GM04503 (cell line): ENCODE measurements around the gene CCDC141.

ENCODE experiments used
- DNase-seq: peaks from one replicate; pipeline ENCODE4 v3.0.0-alpha.2; 2012; ENCODE audit warnings: low read depth

The CCDC141 gene

GRCh38 chr2:178962805-178963433 lies 87.0 kb downstream of the CCDC141 start:
- no peak for DNase-seq

DNA sequence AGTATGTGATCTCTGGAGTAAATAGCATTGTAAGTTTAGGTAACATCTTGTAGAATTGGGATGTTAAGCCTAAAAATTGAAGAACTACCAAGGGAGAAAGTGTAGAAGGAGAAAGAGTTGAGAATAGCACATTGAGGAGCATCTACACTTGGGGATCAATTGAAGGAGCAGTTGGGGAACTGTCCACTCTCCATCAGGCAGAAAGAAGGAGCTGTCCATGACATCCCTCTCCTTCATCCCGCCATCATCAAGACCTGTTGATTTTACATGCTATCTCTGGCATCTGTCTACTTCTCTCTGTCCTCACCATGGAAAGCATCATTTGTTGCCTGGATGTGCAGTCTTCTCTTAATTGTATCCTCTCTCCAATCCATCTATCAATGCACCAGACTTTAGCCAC lies 87.8 kb downstream of the CCDC141 start:
- DNase-seq: no peak

DNA sequence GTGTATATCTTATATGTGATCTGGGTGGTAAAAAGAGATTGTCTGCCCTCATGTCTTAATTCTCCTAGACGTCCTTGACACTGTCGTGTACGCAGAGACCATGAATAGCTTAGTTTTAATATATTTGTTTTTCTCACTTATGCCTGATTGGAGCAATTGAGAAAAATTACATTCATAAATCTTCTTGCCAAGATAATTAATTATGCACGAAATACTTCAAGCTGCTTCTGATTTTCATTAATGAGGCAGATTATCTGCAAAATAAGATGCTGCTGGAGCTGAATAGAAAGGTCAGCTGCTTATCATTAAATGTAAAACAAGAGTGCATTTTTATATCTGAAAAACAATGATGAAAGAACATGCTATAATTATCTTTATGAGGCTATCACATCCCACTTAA lies 95.9 kb downstream of the CCDC141 start:
- DNase-seq: no peak

- no peak for DNase-seq
Measured at GRCh38 chr2:178951266-178952006, 98.5 kb downstream of the CCDC141 start.

- no peak for DNase-seq
Measured at GRCh38 chr2:178949584-178949983, 100.4 kb downstream of the CCDC141 start.

GRCh38 chr2:178949151-178949550 lies 100.8 kb downstream of the CCDC141 start:
- no peak for DNase-seq

DNA sequence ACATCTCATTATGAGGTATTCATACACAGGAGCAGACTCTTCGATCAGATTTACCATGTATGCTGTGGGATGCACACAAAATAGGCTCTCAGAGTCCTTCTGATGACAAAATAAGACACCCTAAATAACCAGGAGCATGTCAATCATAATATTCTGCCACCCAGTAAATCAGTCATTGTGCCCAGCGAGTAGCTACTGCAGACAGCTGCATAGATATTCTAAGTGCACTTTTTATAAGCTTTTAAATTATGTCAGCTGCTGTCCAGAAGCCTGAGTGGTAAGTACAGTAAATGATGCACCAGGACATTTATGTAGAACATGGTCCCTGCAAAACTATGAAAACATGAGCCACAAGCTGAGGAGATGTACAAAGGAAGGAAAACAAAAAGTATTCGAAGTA lies 102.9 kb downstream of the CCDC141 start:
- DNase-seq: no peak

GRCh38 chr2:178946494-178946893 lies 103.4 kb downstream of the CCDC141 start:
- no peak for DNase-seq

- DNase-seq: no peak
Measured at GRCh38 chr2:178943745-178944144, 106.2 kb downstream of the CCDC141 start.

GRCh38 chr2:178934571-178934970 lies 115.4 kb downstream of the CCDC141 start:
- DNase-seq: no peak

DNA sequence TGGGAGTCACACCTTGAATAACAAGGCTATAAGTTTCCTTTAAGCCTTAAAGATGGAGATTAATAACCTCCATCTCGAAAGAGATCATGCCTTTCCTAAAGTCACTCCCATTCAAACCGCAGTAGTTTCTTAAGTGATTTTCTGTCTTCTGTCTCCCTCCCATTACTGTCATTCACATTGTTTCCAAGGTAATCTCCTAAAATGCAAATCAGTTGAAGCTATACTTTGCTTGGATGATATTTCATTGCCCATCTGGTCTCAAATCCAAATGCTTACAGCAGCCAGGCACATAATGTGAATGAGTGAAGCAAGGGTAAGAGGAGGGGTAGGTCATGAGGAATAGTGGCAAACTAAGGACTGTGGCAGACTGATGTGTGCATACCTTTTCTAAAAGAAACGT lies 116.4 kb downstream of the CCDC141 start:
- DNase-seq: no peak

GRCh38 chr2:178928077-178928476 lies 121.9 kb downstream of the CCDC141 start:
- no peak for DNase-seq

DNA sequence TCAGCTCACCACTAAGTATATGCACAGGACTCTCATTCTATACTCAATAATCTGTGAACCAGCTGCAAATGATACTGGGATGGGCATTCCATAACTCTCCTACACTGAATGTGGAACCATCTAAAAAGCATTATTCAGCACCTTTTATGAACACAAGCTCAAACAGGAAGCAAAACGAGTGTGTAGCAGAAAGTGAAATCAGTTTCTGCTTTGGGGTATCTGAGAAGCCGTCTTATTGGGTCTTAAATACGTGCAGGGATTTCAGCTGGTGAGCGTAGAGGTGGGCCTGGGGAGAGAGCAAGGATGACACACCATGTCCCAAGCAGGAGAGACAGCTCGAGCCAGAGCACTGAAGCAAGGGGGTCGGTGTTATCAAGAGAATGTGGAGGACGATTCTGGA lies 122.8 kb downstream of the CCDC141 start:
- no peak for DNase-seq

GRCh38 chr2:178924817-178925216 lies 125.1 kb downstream of the CCDC141 start:
- DNase-seq: no peak

DNA sequence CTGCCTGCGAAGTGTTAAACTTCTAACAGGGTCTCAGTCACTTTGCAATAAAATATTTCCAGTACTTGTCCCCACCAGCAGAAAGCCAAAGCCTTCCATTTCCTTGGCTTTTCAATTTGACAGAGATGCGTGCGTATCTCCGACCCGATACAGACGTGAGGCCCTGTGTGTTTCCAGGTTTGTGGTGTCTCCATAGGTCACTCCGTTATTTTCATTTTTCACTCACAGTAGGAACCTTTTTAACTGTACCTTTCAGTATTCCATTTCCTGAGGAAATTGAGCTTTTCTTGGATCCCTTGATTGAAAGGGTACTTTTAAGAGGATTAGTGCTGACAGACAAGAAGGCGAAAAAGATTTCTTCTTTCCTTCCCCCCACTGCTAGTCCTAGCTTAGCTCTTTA lies 126.4 kb downstream of the CCDC141 start:
- no peak for DNase-seq

DNA sequence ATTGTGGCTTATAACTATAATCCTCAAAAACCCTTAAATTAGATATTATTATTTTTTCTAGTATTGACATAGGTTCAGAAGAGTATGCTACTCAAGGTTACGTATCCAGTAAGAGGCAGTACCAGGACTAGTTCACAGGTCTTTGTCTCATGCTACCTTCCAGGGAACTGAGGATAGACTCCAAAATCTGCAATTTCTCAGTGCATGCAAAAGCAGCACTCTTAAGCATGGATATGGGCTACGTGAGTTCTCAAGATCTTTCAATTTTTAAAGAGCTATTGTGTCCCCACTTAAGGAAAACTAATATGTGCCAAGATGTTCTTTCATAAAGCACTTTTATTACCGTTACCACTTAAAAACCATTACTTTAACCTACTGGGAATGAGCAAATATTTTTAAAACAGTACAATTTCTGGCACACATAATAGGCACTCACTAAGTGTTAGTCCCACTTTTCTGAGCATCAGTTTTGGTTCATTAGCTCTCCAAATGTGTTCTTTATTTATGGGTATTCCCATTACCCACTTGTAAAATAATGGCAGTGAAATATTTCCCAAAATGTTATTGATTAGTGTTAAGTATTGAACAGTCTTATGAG lies 128.9 kb downstream of the CCDC141 start:
- DNase-seq: no peak

DNA sequence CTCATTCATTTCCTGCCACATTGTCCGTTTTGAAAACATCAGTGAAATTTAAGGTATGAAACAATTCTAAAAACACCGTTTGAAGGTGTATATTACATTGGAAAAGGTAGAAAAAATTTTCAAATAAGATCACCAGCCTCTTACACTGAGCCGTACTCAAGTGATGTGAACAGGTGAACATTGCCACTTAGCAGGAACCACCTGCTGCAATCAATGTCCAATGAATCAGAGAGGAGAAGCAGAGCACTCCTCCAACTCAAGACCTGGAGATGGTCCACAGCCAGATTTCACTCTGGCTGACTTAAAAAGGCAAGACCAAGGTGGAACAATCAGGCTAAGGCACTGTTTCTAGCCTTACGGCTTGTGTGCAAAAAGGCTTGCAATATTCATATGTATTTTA lies 132.4 kb downstream of the CCDC141 start:
- DNase-seq: no peak

- DNase-seq: no peak
Measured at GRCh38 chr2:178915423-178916173, 134.3 kb downstream of the CCDC141 start.

DNA sequence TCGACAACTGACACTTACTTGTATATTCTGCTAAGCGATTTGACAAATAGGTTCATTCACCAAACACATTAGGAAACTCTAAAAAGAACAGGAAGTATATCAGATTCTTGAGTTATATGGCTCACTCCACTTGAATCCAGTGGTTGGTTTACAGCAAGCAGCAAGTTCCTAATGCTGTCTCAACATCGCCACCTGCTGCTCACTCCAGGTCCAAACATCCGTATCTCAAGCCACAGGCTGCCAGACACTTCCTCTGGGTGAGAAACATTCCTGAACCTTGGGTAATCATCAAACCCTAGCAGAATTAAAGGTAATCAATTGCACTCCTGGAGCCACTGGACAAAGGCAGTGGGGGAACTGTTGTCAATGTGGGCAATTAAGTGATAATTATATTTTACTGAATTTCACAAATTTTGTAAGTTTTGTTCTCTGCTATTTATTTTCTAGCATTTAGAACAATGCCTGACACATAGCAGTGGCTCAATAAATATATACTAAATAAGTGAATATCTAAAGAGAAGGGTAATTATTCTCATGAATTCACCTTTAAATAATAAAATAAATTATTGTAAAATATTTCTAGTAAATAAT lies 135.6 kb downstream of the CCDC141 start:
- DNase-seq: peak; percentile 29

GRCh38 chr2:178913049-178913441 lies 136.9 kb downstream of the CCDC141 start:
- no peak for DNase-seq

DNA sequence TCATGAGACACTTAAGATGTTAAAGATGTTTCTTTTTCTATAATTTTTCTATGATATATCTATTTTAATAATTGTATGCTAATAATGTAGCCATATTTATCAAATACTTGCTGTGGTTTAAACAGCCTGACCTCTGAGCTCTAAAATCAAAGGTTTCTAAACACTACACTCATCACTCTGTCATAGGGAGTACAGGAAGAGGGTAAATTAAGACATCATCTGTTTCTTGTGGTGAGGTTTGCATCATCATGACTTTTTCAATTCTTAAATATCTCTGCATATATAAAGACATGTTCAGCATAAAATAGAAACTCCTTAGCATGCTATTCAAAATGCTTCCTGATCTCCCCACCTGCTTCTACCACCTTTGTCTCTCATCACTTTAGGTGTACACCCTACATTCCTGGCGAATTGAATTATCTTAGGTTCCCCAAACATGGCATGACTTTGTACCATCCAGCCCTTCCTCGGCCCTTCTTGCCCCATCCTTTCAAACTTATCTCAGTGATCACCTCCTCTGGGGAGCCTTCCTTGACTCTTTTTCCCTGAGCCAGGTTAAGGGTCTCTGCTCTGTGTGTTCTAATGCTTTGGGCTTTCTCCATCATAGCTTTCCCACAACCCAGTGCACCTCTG lies 137.4 kb downstream of the CCDC141 start:
- no peak for DNase-seq

- no peak for DNase-seq
Measured at GRCh38 chr2:178911039-178911438, 138.9 kb downstream of the CCDC141 start.
